GM12865 (cell line): Measurements from ENCODE around the gene TAF1C.
"Not testable (repeated sequence)": the region's sequence is repeated elsewhere in the genome, so short reads cannot be mapped to it uniquely, and the experiment has no call there.

Experiments
- DNase-seq: peaks from one replicate; pipeline ENCODE4 v3.0.0; 2010; ENCODE audit warnings: low read depth
- H3K4me3 ChIP-seq: 2 replicates; pipeline ENCODE4 v1.5.1; 2011; ENCODE audit warnings: mild to moderate bottlenecking, low read depth, low read length, control low read depth
- TF ChIP-seq, protein P1 (sequence below): IDR thresholded peaks from 2 replicates; pipeline ENCODE4 v1.5.1; 2011; ENCODE audit warnings: low read length, control low read depth, low read depth, inconsistent platforms; ENCODE audit not compliant: insufficient read depth; ENCODE audit errors: missing control alignments

Gene TAF1C

DNA sequence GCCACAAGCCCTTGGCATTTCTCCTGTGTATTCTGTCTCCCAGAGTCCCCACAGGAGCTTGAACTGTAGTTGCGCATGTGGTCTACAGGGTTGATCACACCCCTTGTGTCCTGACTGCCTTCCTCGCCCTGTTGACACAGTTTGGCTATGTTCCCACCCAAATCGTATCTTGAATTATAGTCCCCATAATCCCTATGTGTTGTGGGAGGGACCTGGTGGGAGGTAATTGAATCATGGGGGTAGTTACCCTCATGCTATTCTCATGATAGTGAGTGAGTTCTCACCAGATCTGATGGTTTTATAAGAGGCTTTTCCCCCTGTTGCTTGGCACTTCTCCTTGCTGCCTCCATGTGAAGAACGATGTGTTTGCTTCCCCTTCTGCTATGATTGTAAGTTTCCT is 25.3 kb upstream of the TAF1C start:
- TF ChIP-seq, protein P1, sequence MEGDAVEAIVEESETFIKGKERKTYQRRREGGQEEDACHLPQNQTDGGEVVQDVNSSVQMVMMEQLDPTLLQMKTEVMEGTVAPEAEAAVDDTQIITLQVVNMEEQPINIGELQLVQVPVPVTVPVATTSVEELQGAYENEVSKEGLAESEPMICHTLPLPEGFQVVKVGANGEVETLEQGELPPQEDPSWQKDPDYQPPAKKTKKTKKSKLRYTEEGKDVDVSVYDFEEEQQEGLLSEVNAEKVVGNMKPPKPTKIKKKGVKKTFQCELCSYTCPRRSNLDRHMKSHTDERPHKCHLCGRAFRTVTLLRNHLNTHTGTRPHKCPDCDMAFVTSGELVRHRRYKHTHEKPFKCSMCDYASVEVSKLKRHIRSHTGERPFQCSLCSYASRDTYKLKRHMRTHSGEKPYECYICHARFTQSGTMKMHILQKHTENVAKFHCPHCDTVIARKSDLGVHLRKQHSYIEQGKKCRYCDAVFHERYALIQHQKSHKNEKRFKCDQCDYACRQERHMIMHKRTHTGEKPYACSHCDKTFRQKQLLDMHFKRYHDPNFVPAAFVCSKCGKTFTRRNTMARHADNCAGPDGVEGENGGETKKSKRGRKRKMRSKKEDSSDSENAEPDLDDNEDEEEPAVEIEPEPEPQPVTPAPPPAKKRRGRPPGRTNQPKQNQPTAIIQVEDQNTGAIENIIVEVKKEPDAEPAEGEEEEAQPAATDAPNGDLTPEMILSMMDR = no peak
- no peak for DNase-seq
- no peak overlapping the region for H3K4me3 ChIP-seq

DNA sequence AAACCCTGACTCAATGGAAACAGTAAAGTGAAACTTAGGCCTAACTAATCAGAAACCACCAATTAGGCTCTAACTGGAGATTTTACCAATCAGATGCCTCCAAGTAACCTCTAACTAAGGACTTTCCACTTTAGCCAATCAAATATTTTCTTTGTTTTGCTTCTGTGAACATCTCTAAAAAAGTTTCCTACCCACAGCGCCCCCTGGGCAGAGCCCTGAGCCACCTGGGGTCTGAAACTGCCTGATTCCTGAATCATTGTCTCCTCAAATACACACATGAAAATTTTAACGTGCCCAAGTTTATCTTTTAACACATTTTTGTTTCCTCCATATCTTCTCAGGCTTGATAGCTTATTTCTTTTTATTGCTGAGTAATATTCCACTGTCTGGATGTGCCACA is 23.1 kb upstream of the TAF1C start:
- TF ChIP-seq, protein P1 = no peak
- no peak overlapping the region for H3K4me3 ChIP-seq
- no peak for DNase-seq

DNA sequence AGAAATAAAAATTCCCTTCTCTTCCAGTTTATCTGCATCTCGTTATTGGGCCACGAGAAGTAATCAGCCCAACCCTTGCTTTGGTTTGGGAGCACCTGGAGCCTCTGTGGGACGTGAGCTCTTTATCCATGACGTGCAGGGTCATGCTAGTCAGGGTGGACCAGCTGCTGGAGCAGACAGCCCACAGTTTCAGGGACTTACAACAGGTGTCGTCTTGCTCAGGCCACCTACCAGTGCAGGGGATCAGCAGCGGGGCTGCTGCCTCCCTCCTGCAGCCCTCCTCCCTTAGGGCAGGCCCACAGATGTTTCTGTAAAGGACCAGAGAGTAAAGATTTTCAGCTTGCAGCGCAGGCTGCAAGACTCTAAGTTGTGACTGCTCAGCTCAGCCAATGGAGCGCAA is 21.0 kb upstream of the TAF1C start:
- TF ChIP-seq, protein P1 = no peak
- DNase-seq = no peak
- H3K4me3 ChIP-seq = no peak overlapping the region

DNA sequence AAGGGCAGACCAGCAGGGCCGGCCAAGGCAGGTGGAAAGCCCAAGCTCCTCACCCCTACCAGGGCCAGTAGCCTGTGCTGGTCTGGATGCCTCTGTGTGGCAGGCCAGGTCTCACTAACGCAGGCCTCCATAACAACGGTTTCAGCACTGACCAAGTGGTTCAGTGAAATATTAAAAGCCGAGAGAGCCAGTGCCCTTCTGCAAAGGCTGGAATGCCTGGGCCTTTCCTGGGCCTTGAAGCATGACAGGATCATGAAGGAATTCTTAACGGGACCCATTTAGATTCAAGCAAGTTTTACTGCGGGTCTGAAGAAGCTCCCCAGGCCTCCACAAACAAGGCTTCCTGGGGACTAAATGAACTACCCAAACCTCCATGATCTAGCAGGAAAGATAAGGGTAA is 20.4 kb upstream of the TAF1C start:
- TF ChIP-seq, protein P1 = no peak
- H3K4me3 ChIP-seq = no peak overlapping the region
- DNase-seq = no peak

DNA sequence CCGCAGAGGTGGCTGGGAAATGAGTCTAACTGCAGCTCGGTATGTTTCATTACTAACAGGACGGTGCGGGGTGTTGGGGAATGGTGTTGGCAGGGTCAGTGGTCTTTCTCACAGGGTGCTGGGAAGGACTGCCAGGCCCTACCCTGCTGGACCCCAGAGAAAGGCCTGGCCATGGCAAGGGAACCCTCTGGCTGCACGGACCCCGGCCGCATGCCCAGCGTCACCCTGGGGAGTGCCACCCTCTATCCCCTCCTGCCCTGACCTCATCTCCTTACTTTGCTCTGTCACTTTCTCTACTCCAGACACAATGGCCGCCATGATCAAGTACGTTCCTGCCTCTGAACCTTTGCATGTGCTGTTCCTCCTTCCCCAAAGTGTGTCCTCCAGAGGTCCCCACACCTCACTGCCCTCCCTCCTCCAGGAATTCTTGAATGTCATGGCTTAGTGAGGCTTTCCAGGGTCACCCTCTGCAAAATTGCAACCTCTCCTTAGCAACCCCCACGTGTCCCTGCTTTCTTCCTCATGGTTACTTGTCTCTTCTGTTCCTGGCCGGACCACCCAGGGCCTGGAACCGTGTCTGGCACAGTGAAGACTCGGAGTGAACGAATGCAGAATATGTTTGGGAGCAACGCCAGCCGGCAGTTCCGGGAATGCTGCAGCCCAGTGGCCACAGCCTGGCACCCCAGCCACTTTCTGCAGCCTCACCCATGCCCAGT is 19.3 kb upstream of the TAF1C start:
- DNase-seq = no peak
- TF ChIP-seq, protein P1 = no peak
- no peak overlapping the region for H3K4me3 ChIP-seq

DNA sequence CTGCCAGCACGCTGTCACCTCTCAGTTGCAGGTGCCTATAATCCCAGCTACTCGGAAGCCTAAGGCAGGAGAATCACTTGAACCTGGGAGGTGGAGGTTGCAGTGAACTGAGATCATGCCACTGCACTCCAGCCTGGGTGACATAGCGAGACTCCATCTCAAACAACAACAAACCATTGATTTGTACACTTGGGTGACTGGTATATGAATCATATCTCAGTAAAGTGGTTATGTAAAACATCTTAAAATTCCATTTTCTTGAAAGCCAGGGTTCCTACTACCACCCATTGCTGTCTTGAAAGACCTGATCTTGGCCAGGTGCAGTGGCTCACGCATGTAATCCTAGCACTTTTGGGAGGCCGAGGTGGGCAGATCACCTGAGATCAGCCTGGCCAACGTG is 18.3 kb upstream of the TAF1C start:
- not testable (repeated sequence) for DNase-seq, H3K4me3 ChIP-seq

DNA sequence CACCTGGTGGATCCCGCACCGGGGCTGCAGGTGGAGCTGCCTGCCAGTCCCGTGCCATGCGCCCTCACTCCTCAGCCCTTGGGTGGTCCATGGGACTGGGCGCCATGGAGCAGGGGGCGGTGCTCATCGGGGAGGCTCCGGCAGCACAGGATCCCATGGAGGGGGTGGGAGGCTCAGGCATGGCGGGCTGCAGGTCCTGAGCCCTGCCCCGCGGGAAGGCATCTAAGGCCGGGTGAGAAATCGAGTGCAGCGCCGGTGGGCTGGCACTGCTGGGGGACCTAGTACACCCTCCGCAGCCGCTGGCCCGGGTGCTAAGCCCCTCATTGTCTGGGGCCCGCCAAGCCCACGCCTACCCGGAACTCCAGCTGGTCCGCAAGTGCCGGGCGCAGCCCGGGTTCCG is 17.7 kb upstream of the TAF1C start:
- DNase-seq, H3K4me3 ChIP-seq: not testable (repeated sequence)

DNA sequence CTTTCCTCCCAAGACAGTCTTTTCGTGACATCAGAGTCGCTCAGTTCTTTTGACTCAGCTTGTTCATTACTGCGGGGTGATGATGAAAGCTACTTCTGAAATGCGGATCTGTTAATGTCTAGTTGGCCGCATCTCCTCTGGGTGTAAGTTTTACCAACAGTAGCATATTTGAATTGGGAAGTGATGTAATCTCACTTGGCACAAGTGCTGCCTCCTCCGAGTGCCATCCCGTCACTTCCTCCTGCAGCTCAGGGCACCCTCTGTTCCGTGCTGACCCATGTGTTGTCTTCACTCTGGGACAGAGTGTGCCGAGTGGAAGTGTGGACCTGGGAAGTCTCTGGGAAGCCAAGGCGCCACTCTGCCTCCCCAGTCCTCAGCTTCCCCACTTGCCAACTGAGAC is 13.0 kb upstream of the TAF1C start:
- TF ChIP-seq, protein P1 = no peak
- H3K4me3 ChIP-seq = no peak overlapping the region
- no peak for DNase-seq
